GM12878 (cell line): ENCODE data around the gene PODXL2. TPM values are rescaled to one million over a fixed set of nuclear protein-coding genes. Genes with fewer than 3 reads are reported as not detected.

Source experiments
- ATAC-seq: fragments of 200-7000 bp; cut with Tn5 transposase; 3 replicates; pipeline ENCODE4 v1.9.1; 2020; ENCODE audit warnings: mild to moderate bottlenecking, moderate library complexity
- BruUV-seq: library from RNA; stranded (reverse); fragments of 400-500 nt; replicated peaks from 2 replicates; lab custom pipeline; 2021; lab: Mats Ljungman, UMichigan
- CTCF ChIA-PET: fragments of 300-600 bp; sonication (Branson Sonifier 250); formaldehyde crosslinking; extraction: SDS; loops from one replicate; lab custom pipeline; 2021; ENCODE audit warnings: inconsistent platforms; lab: Yijun Ruan, JAX
- POLR2A ChIA-PET: fragments of 350-600 bp; formaldehyde crosslinking; extraction: SDS; loops from one replicate; lab custom pipeline; 2021; ENCODE audit warnings: inconsistent platforms; lab: Charles Lee
- RAD21 ChIA-PET: fragments of 300-600 bp; sonication (Branson Sonifier 250); formaldehyde crosslinking; loops from one replicate; lab custom pipeline; 2023; ENCODE audit warnings: antibody characterized with exemption; ENCODE audit not compliant: unreplicated experiment; lab: Charles Lee
- SMC1A ChIA-PET: fragments of 300-600 bp; sonication (Branson Sonifier 250); formaldehyde crosslinking; loops from one replicate; lab custom pipeline; 2023; ENCODE audit not compliant: unreplicated experiment, uncharacterized antibody; lab: Charles Lee
- DNase-seq: peaks from one replicate; pipeline ENCODE4 v3.0.0-alpha.2; 2011; ENCODE audit warnings: low read depth, low spot score
- FAIRE-seq: peaks from 3 replicates; lab custom pipeline; 2011; peaks lifted over from hg19 to GRCh38; lab: Jason Lieb, UNC
- H2AFZ ChIP-seq: 2 replicates; pipeline ENCODE4 v1.6.0; 2011; ENCODE audit warnings: low read depth, low read length, control low read depth; ENCODE audit not compliant: control insufficient read depth
- H3K27ac ChIP-seq: 2 replicates; pipeline ENCODE4 v1.5.1; 2011; ENCODE audit warnings: control low read depth; ENCODE audit not compliant: control insufficient read depth, insufficient read depth
- H3K27me3 ChIP-seq, 2 experiments: replicated peaks in 1 of 2; 2 replicates each; pipeline versions ENCODE4 v1.6.0 to v1.6.1; 2011; ENCODE audit warnings: low read length in 1 of 2; ENCODE audit not compliant: control insufficient read depth in 2 of 2, insufficient read depth in 2 of 2
- H3K36me3 ChIP-seq, 2 experiments: 2 replicates each; pipeline ENCODE4 v1.5.1; 2011; ENCODE audit warnings: low read length in 1 of 2; ENCODE audit not compliant: control insufficient read depth in 2 of 2, insufficient read depth in 2 of 2
- H3K4me1 ChIP-seq: 2 replicates; pipeline ENCODE4 v1.6.1; 2011; ENCODE audit warnings: mild to moderate bottlenecking, low read length, moderate library complexity, mixed read lengths; ENCODE audit not compliant: control insufficient read depth, insufficient read depth
- H3K4me2 ChIP-seq: 2 replicates; pipeline ENCODE4 v1.6.0; 2011; ENCODE audit warnings: control low read depth; ENCODE audit not compliant: control insufficient read depth, insufficient read depth
- H3K4me3 ChIP-seq: fragments of 200-600 bp; sonication (generic); 2 replicates; pipeline ENCODE4 v1.5.1; 2016
- H3K79me2 ChIP-seq: 2 replicates; pipeline ENCODE4 v1.6.0; 2011; ENCODE audit warnings: low read length; ENCODE audit not compliant: control insufficient read depth, insufficient read depth
- H3K9ac ChIP-seq: 2 replicates; pipeline ENCODE4 v1.8.0; 2011; ENCODE audit warnings: low read length, control low read depth, mixed read lengths; ENCODE audit not compliant: control insufficient read depth, insufficient read depth
- H3K9me3 ChIP-seq: replicated peaks from 3 replicates; pipeline ENCODE4 v1.5.1; 2011; ENCODE audit warnings: mild to moderate bottlenecking, low read length; ENCODE audit not compliant: control insufficient read depth, insufficient read depth
- H4K20me1 ChIP-seq: 2 replicates; pipeline ENCODE4 v1.6.0; 2011; ENCODE audit not compliant: control insufficient read depth, insufficient read depth
- BCL11A ChIP-seq: IDR thresholded peaks from 2 replicates; pipeline ENCODE4 v1.6.1; 2011; ENCODE audit warnings: low read depth, low read length
- BCLAF1 ChIP-seq: fragments of 450-650 bp; IDR thresholded peaks from 2 replicates; pipeline ENCODE4 v1.6.1; 2017; ENCODE audit warnings: antibody characterized with exemption, mild to moderate bottlenecking, moderate library complexity
- BMI1 ChIP-seq: fragments of 450-650 bp; IDR thresholded peaks from 2 replicates; pipeline ENCODE4 v1.6.1; 2016; ENCODE audit warnings: mild to moderate bottlenecking, moderate library complexity, borderline replicate concordance
- MYB ChIP-seq: fragments of 150-350 bp; IDR thresholded peaks from 2 replicates; pipeline ENCODE4 v1.6.1; 2014; ENCODE audit warnings: mild to moderate bottlenecking, low read depth, low read length, borderline replicate concordance
- NKRF ChIP-seq: fragments of 450-650 bp; conservative IDR thresholded peaks from 2 replicates; pipeline ENCODE4 v1.6.1; 2017; ENCODE audit warnings: mild to moderate bottlenecking, moderate library complexity
- YY1 ChIP-seq: IDR thresholded peaks from 2 replicates; pipeline ENCODE4 v1.6.1; 2011; ENCODE audit warnings: low read depth, mild to moderate bottlenecking, low read length
- WGBS: methylation state at CpG from one replicate; pipeline ENCODE4 v1.1.6; 2016; ENCODE audit warnings: low lambda C conversion rate; ENCODE audit not compliant: insufficient replicate concordance, insufficient coverage; ENCODE audit errors: missing lambda C conversion rate; 5-methylcytosine and 5-hydroxymethylcytosine counted together
- in situ Hi-C: fragments of 300-500 bp; cut with MboI; formaldehyde crosslinking; loops from 9 replicates; pipeline ENCODE4 v1.14.3; 2018; ENCODE audit warnings: mixed read lengths
- intact Hi-C: fragments of 100-400 bp; cut with micrococcal nuclease; formaldehyde crosslinking; loops from one replicate; pipeline ENCODE4 v1.14.2; 2022; ENCODE audit not compliant: unreplicated experiment
- polyA plus RNA-seq, 11 experiments: library from polyadenylated mRNA; depleted of rRNA in 4 of 11; unstranded in 6 of 11; stranded (reverse) in 5 of 11; fragments of >200 nt; fragmentation: Nextera tagmentation in 4 of 11; fragmentation: Illumina TruSeq in 1 of 11; extraction: Ambion mirVana in 4 of 11; extraction: Trizol in 1 of 11; gene quantifications; 1 replicate in 1 of 11; 2 replicates in 10 of 11; pipeline versions ENCODE4 v1.2.1 to v1.2.3, GENCODE V29; 2011 to 2016; ENCODE audit warnings: inconsistent platforms in 2 of 11, missing spikeins in 2 of 11, low read depth in 1 of 11
- total RNA-seq, 4 experiments: library from RNA; depleted of rRNA in 3 of 4; stranded (reverse); fragments of >200 nt in 3 of 4; fragmentation: Illumina TruSeq in 1 of 4; extraction: Trizol in 1 of 4; gene quantifications; 2 replicates each; pipeline versions ENCODE4 v1.2.1 to v1.2.3, GENCODE V29; 2013 to 2021

PODXL2 gene
- total and polyA plus RNA-seq, 10 of the 15 experiments (the other 5 are each of a cell fraction or from before 2014, with no cell fraction given) = 0.03 to 24.4 (median 13.6) TPM; not detected in 2

- RAD21 ChIA-PET = interaction anchor here (1.1 to 1.5 kb wide), 3 partner anchors 304 to 315 kb away, joined by 3 to 4 read pairs (median 3); no protein-coding TSS in a partner anchor
- H3K27me3 ChIP-seq = no peaks in the 10 kb centered on the region
- POLR2A ChIA-PET = no interaction called here
- no peak overlapping the region for H2AFZ ChIP-seq
- BruUV-seq = no TSS peak
- CTCF ChIA-PET = interaction anchor here (0.7 to 1.2 kb wide), 5 partner anchors 81 to 318 kb away, joined by 3 to 5 read pairs (median 4); no protein-coding TSS in a partner anchor
- WGBS = 63% methylated on average over 3 of the region's 3 CpGs
- no peaks in the 10 kb centered on the region for H3K9me3 ChIP-seq
- no peaks in the 10 kb centered on the region for H3K36me3 ChIP-seq
- no peaks in the 10 kb centered on the region for H4K20me1 ChIP-seq
- intact Hi-C loops (no loop called here), in situ Hi-C loops (no loop called here)
- no peak for FAIRE-seq
- ATAC-seq = no peak
- H3K4me1 ChIP-seq = peaks cover 6% of the 10 kb centered on the region; the same call in 1 of the 2 replicates
- no peak for DNase-seq
- no peak overlapping the region for H3K4me3 ChIP-seq
- SMC1A ChIA-PET = interaction anchor here (1.2 kb wide), 1 partner anchor 304 kb away, joined by 3 read pairs; no protein-coding TSS in a partner anchor
- H3K9ac ChIP-seq = no peak overlapping the region
- H3K4me2 ChIP-seq = no peak overlapping the region
- TF ChIP-seq NKRF (no peak), MYB (no peak), BMI1 (no peak), BCLAF1 (no peak), BCL11A (no peak), YY1 (no peak)
- no peak overlapping the region for H3K27ac ChIP-seq
- H3K79me2 ChIP-seq = no peaks in the 10 kb centered on the region
These were observed 26.7 kb downstream of the PODXL2 start for GRCh38 chr3:127655641-127656040.
